HG02798 (cell line): ENCODE data around the gene CCDC198.

ENCODE experiments used
- ATAC-seq: cut with Tn5 transposase; IDR thresholded peaks from one replicate; pipeline ENCODE4 v1.9.1; 2021; ENCODE audit warnings: mild to moderate bottlenecking; ENCODE audit not compliant: unreplicated experiment, poor library complexity

CCDC198 gene

GRCh38 chr14:57470909-57471308 is 22.7 kb downstream of the CCDC198 start:
- ATAC-seq, result no peak

DNA sequence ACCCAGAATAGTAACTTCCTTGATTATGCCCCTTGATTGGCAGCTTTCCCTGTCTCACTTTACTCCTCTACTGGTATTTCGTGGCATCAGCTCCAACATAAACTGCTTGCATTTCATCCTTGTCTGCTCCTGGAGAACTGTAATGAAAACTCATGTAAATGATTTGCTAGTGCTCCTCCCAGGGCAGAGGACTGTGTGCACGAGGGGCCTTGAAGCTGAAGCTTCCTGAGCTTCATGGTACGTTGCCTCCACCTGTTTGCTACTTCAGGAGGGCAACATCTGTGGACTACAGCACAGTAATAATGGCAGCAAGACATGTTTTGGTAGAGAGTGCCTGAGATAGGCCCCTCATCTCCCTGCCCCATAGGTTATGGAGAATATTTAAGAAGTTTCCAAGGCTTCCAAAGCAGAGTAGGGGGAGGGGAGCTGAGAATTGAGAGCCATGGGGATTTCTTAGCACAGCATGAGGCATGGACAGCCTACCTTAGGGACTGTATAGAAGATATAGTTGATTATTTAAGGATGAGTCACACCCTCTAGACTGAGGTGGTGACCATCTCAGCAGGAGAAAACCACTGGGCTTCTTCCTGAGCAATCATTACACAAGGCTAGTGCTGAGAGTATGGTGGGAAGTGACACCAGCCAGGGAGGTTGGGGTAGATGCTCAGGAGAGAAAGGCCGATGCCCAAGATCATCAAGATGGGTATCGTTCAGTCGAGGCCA is 29.5 kb downstream of the CCDC198 start:
- peak; percentile 81 for ATAC-seq

GRCh38 chr14:57462551-57462950 is 31.1 kb downstream of the CCDC198 start:
- no peak for ATAC-seq

DNA sequence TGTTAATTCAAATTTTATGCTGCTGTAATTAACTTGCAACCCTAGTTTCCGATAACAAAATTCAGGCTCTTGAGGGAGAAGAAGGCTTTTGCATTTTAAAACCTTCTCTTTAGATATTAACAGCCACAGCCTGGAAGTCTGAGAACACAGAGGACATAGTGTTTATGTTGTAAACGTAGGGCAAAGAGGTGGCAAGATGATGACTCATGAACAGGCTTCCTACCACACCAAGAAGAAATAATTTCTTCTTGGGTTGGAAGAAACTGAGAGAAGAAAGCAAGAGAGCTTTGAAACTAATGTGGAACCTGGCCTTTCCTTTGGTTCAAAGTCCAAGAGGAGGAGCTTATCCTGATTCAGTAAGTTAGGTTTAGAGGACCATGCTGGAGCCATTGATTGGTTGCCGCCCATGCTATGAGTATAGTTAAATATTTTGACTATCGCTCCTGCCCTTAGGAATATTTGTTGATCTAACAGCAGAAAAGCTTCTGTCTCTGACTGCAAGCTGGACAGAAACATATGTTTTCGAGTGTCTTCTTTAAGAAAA is 31.8 kb downstream of the CCDC198 start:
- ATAC-seq, result no peak

GRCh38 chr14:57435923-57436322 is 57.7 kb downstream of the CCDC198 start:
- no peak for ATAC-seq

DNA sequence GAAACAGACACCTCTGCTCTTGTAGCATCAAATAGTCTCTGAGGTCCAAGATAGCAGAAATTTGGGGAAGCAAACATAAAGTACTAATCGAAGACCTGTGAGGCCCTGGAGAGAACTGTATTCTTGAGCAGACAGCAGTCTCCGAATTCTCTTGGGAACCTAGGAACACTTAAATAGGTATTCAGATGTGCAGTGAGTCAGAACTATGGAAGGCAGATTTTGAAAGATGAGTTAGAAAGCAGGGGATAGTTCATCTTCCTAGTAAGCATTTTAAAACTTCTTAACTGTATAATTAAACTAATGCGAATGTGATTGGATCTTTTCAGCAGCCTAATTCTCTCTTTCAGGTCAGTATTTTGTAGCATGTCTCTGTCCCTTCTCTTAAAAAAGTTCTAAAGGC is 72.7 kb downstream of the CCDC198 start:
- ATAC-seq, result no peak

GRCh38 chr14:57420033-57420432 is 73.6 kb downstream of the CCDC198 start:
- no peak for ATAC-seq
